Subcutaneous adipose tissue (tissue), 4 donors: ENCODE measurements around the gene RPL5. TPM values are rescaled to one million over a fixed set of nuclear protein-coding genes. Genes with fewer than 3 reads are reported as not detected.
A peak's percentile ranks its signal among the peaks of the same experiment; 100 is the strongest.

Experiments
- CTCF ChIP-seq: fragments of 450-650 bp; IDR thresholded peaks from one replicate; pipeline ENCODE4 v1.5.1; 2016; ENCODE audit warnings: low read depth, mild to moderate bottlenecking, control low read depth, antibody characterized with exemption, moderate library complexity
- small RNA-seq: library from RNA; depleted of rRNA; stranded (forward); fragments of <200 nt; gene quantifications from one replicate; pipeline ENCODE3, GENCODE V24; 2016
- total RNA-seq, 4 donors: library from RNA; depleted of rRNA; stranded (reverse); fragments of >200 nt; gene quantifications; one replicate each; pipeline ENCODE4 v1.1.0, GENCODE V29; 2016

Gene RPL5
- total RNA-seq, 4 donors from 2014 or later: 1,499 to 1,754 (median 1,678) TPM

GRCh38 chr1:92883297-92883696, 51.5 kb downstream of the RPL5 start:
- TF ChIP-seq CTCF: no peak

GRCh38 chr1:92884195-92884594, 52.4 kb downstream of the RPL5 start:
- TF ChIP-seq CTCF: no peak

- no peak for TF ChIP-seq CTCF
These were observed 55.1 kb downstream of the RPL5 start for GRCh38 chr1:92886886-92887419.

GRCh38 chr1:92887465-92887864, 55.6 kb downstream of the RPL5 start:
- TF ChIP-seq CTCF: no peak

Small RNA genes within 50 kb of the gene (small RNA-seq; reads per million reads assigned to genes)
- gene RF00432 (not detected), gene SNORA66 (32.3 reads per million, percentile 95 among the genes with 10 or more reads in this experiment), gene SNORD21 (not detected)

Other genes with a start within 250 kb of the RPL5 start
- 10 to 100 TPM; 24.9 to 47.8 (median 28.5) TPM for gene EVI5, start 46.9 kb upstream of the RPL5 start, total RNA-seq
- gene DIPK1A, start 129.4 kb downstream of the RPL5 start, total RNA-seq: 10 to 100 TPM; 11.9 to 24.6 (median 18.3) TPM
- 10 to 100 TPM; 16.3 to 24.0 (median 19.9) TPM for gene MTF2, start 247.2 kb downstream of the RPL5 start, total RNA-seq